ENCODE measurements around the gene IFNL2.

DNA sequence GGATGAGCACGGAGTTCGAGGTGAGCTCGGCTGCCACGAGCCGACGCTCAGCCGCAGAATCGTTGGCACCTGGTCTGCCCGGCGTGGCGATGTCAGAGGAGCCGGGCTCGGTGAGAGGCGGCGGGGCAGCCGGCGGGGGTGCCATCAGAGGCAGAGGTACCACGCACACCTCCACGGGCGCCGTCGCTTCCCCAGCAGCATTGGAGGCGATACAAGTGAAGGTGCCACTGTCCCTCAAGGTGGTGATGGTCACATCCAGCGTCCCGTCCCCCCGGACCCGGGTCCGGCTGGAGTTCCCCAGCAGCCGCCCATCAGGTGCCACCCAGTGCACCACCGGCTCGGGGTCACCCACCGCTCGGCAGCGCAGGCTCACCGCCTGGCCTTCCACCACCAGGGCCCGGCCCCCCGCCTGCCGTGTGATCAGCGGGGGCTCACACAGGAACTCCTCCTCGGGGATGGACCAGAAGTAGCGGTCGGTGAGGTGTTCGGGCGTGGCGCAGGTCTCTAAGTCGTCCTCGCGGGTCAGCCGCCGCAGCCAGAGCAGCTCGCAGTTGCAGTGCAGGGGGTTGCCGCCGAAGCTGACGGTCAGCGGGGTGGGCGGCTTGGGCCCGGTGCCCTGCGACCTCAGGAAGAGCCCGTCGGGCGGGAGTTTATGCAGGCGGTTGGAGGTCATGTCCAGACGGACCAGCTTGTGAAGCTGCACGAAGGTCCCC lies 46.0 kb downstream of the IFNL2 start:
- TF ChIP-seq, protein P1, sequence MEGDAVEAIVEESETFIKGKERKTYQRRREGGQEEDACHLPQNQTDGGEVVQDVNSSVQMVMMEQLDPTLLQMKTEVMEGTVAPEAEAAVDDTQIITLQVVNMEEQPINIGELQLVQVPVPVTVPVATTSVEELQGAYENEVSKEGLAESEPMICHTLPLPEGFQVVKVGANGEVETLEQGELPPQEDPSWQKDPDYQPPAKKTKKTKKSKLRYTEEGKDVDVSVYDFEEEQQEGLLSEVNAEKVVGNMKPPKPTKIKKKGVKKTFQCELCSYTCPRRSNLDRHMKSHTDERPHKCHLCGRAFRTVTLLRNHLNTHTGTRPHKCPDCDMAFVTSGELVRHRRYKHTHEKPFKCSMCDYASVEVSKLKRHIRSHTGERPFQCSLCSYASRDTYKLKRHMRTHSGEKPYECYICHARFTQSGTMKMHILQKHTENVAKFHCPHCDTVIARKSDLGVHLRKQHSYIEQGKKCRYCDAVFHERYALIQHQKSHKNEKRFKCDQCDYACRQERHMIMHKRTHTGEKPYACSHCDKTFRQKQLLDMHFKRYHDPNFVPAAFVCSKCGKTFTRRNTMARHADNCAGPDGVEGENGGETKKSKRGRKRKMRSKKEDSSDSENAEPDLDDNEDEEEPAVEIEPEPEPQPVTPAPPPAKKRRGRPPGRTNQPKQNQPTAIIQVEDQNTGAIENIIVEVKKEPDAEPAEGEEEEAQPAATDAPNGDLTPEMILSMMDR (conservative IDR thresholded peaks at IDR 0.05 in 1 of 2, IDR thresholded peaks at IDR 0.05 in 1 of 2; ENCODE audit: low read depth in 1 of 2, low read length in 2 of 2) = no peak
- no peak for TF ChIP-seq EZH2 (IDR thresholded peaks at IDR 0.05; ENCODE audit: low read length, missing control alignments)
